H1 (cell line): ENCODE measurements around the gene GREB1L.

ENCODE experiments used
- BACH1 ChIP-seq: IDR thresholded peaks from 2 replicates; pipeline ENCODE4 v1.6.1; 2012; ENCODE audit warnings: low read length, improper control_type of control experiment
- BRCA1 ChIP-seq: IDR thresholded peaks from 2 replicates; pipeline ENCODE4 v1.6.1; 2012; ENCODE audit warnings: low read depth, low read length, improper control_type of control experiment
- CREB1 ChIP-seq: IDR thresholded peaks from 2 replicates; pipeline ENCODE4 v1.6.1; 2012; ENCODE audit warnings: inconsistent platforms
- GABPA ChIP-seq: IDR thresholded peaks from 2 replicates; pipeline ENCODE4 v1.6.1; 2011; ENCODE audit warnings: mild to moderate bottlenecking, low read length, moderate library complexity, borderline replicate concordance; ENCODE audit not compliant: insufficient read depth
- HDAC2 ChIP-seq, 2 experiments: fragments of 300-600 bp in 1 of 2; sonication (generic) in 1 of 2; IDR thresholded peaks; 2 replicates each; pipeline ENCODE4 v1.6.1; 2011 to 2012; ENCODE audit warnings: low read depth in 2 of 2, low read length in 2 of 2, mild to moderate bottlenecking in 2 of 2, moderate library complexity in 2 of 2, borderline replicate concordance in 1 of 2, inconsistent platforms in 1 of 2
- PHF8 ChIP-seq: fragments of 200-600 bp; sonication (generic); conservative IDR thresholded peaks from 2 replicates; pipeline ENCODE4 v1.7.1; 2012; ENCODE audit warnings: low read depth, mild to moderate bottlenecking, inconsistent platforms, low read length, moderate library complexity
- POLR2A ChIP-seq, 2 experiments: IDR thresholded peaks; 1 replicate in 1 of 2; 2 replicates in 1 of 2; pipeline ENCODE4 v1.6.1; 2011; ENCODE audit warnings: low read depth in 2 of 2, low read length in 2 of 2, mild to moderate bottlenecking in 2 of 2; ENCODE audit errors: control extremely low read depth in 1 of 2
- POLR2AphosphoS5 ChIP-seq: IDR thresholded peaks from 2 replicates; pipeline ENCODE4 v1.6.1; 2011; ENCODE audit warnings: low read depth, low read length
- RAD21 ChIP-seq, 2 experiments: IDR thresholded peaks in 1 of 2; conservative IDR thresholded peaks in 1 of 2; 2 replicates each; pipeline ENCODE4 v1.6.1; 2011; ENCODE audit warnings: low read depth in 2 of 2, low read length in 2 of 2, improper control_type of control experiment in 1 of 2, inconsistent platforms in 1 of 2, mild to moderate bottlenecking in 1 of 2, moderate library complexity in 1 of 2
- YY1 ChIP-seq: IDR thresholded peaks from 2 replicates; pipeline ENCODE4 v1.6.1; 2011; ENCODE audit warnings: low read depth, mild to moderate bottlenecking, low read length
- TF ChIP-seq, protein P1 (sequence below), 3 experiments: IDR thresholded peaks; 1 replicate in 2 of 3; 2 replicates in 1 of 3; pipeline versions ENCODE4 v1.5.1 to v1.6.1; 2011; ENCODE audit warnings: low read length in 3 of 3, mild to moderate bottlenecking in 3 of 3, inconsistent platforms in 2 of 3, low read depth in 1 of 3, moderate library complexity in 1 of 3; ENCODE audit not compliant: insufficient read depth in 1 of 3; ENCODE audit errors: control extremely low read depth in 1 of 3
- TF ChIP-seq, protein P2 (sequence below): IDR thresholded peaks from 2 replicates; pipeline ENCODE4 v1.6.1; 2012; ENCODE audit warnings: inconsistent platforms
- TF ChIP-seq, protein P3 (sequence below): IDR thresholded peaks from 2 replicates; pipeline ENCODE4 v1.6.1; 2011; ENCODE audit warnings: low read depth, mild to moderate bottlenecking, low read length; ENCODE audit not compliant: insufficient read depth

GRCh38 chr18:21307578-21307977, 65.5 kb downstream of the GREB1L start:
- TF ChIP-seq, protein P1, sequence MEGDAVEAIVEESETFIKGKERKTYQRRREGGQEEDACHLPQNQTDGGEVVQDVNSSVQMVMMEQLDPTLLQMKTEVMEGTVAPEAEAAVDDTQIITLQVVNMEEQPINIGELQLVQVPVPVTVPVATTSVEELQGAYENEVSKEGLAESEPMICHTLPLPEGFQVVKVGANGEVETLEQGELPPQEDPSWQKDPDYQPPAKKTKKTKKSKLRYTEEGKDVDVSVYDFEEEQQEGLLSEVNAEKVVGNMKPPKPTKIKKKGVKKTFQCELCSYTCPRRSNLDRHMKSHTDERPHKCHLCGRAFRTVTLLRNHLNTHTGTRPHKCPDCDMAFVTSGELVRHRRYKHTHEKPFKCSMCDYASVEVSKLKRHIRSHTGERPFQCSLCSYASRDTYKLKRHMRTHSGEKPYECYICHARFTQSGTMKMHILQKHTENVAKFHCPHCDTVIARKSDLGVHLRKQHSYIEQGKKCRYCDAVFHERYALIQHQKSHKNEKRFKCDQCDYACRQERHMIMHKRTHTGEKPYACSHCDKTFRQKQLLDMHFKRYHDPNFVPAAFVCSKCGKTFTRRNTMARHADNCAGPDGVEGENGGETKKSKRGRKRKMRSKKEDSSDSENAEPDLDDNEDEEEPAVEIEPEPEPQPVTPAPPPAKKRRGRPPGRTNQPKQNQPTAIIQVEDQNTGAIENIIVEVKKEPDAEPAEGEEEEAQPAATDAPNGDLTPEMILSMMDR (IDR thresholded peaks at IDR 0.05; ENCODE audit: control extremely low read depth in 1 of 3, insufficient read depth in 1 of 3, low read depth in 1 of 3, low read length in 3 of 3), result no peak
- TF ChIP-seq, protein P2, sequence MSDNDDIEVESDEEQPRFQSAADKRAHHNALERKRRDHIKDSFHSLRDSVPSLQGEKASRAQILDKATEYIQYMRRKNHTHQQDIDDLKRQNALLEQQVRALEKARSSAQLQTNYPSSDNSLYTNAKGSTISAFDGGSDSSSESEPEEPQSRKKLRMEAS, result no peak
- TF ChIP-seq POLR2A (IDR thresholded peaks at IDR 0.05; ENCODE audit: control extremely low read depth in 1 of 2, low read depth in 2 of 2, low read length in 2 of 2) (no peak), BACH1 (no peak), GABPA (no peak), PHF8 (no peak), RAD21 (IDR thresholded peaks at IDR 0.05 in 1 of 2, conservative IDR thresholded peaks at IDR 0.05 in 1 of 2; ENCODE audit: low read depth in 2 of 2, low read length in 2 of 2) (no peak), BRCA1 (no peak), HDAC2 (IDR thresholded peaks at IDR 0.05; ENCODE audit: borderline replicate concordance in 1 of 2, low read depth in 2 of 2, low read length in 2 of 2) (no peak), POLR2AphosphoS5 (no peak), CREB1 (no peak), YY1 (no peak)
- TF ChIP-seq, protein P3, sequence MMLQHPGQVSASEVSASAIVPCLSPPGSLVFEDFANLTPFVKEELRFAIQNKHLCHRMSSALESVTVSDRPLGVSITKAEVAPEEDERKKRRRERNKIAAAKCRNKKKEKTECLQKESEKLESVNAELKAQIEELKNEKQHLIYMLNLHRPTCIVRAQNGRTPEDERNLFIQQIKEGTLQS, result no peak
